DLD1 (cell line): Measurements from ENCODE around the gene HHATL.

Experiments
- in situ Hi-C: cut with HindIII; loops from 2 replicates; pipeline ENCODE4 v1.10.0; 2017; ENCODE audit warnings: low sequenced_read_pairs

Gene HHATL

DNA sequence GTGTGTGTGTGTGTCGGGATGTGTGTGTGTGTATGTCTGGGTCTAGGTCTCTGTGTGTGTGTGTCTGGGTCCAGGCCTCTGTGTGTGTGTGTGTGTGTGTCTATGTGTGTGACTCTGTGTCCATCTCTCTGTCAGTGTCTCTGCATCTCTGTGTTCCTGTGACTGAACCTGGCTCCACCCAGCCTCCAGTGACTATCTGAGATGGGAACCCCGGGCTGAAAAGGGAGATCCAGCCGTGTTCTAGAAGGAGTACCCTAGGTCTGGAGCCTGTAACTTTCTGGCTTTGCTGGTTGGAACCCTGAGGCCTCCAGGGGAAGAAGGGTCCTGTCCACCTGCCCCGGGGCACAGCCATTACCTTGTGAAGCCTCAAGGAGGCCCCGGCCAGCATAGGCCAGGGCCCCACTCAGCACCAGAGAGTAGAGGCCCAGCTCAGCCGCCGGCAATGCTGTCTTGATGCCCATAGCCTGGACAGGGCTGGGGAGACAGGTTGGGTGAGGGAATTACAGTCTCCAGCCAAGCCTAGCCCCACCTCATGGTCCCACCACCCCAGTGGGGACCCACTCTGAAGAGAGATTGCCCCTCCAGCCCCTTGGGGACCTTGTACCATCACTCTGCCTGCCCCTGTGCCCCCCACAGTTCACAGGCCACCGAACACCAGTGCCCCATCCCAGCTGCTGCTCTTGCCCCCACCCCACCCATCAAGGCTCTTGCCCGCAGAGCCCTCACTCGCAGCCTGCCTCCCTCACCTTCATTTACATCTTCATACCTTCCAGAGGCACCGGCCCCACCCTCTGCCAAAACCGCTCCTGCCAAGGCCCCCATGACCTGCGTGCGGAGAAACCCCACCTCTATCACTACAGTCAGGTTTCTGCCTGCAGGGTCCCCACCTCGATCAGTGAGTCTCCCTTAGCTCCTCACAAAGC is 2.0 kb downstream of the HHATL start:
- in situ Hi-C loops: no loop called here

DNA sequence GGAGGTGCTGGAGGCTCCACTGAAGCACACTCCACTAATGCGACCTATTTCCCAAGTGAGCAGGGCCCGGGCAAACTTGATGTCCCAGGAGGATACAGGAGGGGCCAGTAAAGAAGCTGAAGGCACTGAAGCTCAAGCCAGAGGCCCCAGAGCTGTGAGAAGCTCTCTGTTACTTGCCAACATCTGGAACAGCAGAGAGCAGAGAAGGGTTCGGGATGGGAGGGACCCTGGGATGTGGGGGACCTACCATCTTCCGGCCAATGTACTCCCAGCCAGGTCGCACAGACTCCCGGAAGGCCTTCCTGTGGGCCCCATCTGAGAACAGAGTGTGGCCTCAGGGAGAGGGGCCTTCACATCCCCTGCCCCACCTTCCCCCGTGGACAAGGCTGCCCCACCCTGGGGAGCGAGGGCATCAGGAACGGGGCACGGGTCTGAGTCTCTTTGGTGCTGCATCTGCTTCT is 3.1 kb downstream of the HHATL start:
- in situ Hi-C loops: no loop called here

DNA sequence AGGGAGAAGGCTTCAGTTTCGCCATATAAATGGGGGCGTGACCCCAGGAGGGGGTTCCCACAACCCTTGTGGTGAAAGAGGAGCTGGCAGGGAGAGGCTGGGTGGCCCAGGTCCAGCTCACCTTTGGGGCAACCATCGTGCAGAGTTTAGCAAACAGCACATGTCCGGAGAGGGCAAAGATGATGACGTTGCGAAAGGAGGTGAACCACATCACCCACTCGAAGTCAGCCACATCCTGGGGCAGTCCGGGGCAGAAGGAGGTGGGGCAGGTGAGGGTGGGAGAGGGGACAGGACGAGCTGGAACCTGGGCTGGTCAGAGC is 3.7 kb downstream of the HHATL start:
- in situ Hi-C loops: no loop called here

DNA sequence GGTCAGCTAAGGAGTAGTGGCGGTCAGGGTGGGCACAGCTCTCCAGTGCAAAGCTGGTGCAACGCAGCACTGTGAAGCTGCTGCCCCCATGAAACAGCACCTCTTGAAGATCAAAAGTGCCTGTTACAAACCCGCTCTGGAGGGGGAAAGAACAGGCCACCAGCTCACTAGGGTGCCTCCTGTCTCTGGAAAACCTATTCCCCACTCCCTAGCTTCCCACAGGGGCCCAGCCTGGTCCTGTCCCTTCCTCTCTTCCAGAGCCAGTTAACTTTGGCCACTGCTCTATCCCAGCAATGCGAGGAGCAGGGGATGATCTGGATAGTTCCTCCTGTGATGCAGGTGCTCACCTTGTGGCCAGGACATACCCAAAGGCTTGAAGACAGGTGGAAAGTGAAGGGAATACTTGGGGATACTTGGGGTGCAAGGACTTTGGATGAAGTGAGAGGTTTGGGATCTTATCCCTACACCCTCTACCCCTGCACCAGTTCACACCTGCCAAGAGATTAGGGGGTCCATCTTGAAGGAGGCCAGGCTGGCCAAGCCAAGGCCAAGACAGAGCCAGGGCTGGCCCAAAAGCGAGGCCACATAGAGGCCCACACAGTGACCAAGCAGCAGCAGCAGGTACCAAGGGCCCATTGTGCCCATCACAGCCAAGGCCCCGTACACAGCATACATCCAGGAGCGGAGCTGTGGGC is 4.2 kb downstream of the HHATL start:
- in situ Hi-C loops: no loop called here

- in situ Hi-C loops: no loop called here
These were observed 5.1 kb downstream of the HHATL start for GRCh38 chr3:42697289-42698051.

DNA sequence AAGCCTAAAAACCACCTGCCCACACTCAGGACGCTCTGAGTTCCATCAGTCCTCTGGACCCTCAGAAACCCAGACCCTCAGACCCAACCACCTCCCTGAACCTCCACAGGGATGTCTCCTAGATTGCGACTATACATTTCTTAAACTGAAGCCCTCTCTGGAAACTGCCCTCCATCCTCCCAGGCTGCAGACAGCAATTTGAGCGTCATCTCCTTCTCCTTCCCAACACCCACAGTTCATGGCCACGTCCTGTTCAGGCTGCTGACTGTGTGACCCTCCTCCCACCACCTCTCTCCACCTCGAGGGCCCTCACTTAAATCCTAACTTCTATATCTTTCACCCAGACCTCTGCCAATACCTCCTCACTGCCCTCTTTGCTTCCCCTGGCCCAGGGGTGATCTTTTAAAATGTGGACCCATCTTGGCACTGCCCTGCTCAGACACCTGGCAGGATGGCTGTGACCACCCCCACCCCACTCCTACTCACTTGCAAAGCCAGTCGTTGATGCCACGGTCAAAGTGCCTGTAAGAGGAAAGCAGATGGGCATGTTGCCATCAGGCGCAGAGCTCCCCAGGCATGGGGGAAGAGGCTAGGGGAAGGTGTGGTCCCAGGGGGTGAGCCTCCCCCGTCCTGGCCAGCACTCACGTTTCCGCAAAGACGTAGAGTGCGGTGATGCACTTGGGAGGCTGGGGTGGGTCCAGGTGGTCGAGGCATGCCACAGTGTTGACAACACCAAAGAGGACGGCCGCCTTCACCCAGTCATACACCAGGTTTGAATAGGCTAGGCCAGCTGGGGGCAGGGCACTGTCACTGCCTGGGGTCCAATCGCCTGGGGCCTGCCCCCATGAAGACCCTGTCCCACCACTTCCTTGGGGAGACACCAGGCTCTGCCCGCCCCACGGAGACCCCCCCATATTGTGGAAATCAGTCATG is 6.0 kb downstream of the HHATL start:
- in situ Hi-C loops: no loop called here

DNA sequence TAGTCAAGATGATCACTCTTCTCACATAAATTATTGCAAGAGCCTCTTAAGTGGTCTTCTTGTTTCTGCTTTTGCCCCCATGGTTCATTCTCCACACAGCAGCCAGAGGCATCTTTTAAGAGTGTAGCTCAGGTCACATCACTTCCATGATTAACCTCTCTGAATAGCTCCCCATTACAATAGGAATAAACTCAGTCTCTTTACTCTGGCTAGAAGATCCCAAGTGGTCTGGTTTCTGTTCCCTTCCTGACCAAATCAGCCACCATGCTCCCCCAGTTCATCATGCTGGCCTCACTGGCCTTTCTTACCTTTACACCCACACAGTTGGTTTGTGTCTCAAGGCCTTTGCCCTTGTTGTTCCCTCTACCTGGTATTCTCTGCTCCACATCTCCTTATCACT is 8.2 kb downstream of the HHATL start:
- in situ Hi-C loops: no loop called here

GRCh38 chr3:42693530-42693930 is 9.1 kb downstream of the HHATL start:
- in situ Hi-C loops: no loop called here

GRCh38 chr3:42692667-42693529 is 9.7 kb downstream of the HHATL start:
- in situ Hi-C loops: no loop called here

DNA sequence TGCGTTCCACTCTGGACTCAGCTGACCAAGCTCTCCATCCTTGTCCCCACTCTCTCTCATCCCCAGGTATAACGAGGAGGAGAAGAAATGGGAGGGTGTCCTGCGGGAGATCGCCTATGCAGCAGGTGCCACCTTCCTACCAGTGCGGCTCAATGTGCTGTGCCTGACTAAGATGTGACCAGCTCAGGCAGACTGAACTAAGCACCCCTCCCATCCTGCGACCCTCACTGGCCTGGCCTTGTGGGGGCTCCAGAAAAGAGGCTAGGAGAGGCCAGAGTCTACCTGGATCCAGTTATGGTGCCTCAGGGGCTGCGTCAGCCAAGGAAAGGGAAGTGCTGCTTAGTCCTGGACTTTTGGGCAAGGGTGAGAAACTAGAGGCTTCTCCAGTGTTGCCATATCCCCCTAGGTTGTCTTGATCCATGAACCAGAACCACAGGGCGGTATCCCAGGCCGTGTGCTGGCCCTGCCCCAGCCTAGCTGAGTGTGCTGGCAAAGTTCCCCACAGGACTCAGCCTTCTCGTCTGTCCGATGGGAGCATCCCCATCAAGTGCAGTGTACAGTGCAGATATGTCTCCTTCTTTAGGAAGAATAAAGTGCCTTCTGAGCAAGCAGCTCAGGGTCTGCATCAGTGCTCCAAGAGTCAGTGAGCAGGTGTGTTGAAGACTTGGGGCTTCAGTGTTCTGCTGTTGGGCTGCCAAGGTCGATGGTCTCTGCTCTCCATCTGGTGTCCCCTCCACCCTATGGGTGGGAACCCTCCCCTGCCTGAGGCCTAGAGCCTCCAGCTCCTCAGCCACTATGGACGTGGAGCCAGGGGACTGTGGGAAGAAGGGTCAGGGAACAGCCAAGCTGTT is 10.6 kb downstream of the HHATL start:
- in situ Hi-C loops: no loop called here

- in situ Hi-C loops: no loop called here
These were observed 11.6 kb downstream of the HHATL start for GRCh38 chr3:42690766-42691680.

DNA sequence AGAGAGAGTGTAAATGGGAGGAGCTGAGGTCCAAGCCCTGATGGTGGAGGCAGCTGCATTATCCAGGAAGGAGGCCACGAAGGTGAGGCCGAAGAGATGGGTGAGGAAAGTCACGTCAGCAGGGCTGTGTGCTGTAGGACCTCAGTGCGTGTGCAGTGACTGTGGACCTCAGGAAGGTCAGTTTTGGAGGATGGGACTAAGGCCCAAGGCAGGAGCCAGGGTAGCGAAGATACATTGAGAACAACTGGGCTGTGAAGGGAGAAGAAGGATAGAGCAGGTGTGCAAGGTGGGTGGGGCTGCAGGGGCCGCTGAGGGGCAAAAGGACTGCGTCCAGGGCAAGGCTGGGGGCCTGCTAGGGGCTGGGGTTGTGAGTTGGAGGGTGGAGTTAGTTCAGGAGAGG is 12.4 kb downstream of the HHATL start:
- in situ Hi-C loops: no loop called here

GRCh38 chr3:42689421-42690014 is 13.1 kb downstream of the HHATL start:
- in situ Hi-C loops: no loop called here

GRCh38 chr3:42688487-42689420 is 13.8 kb downstream of the HHATL start:
- in situ Hi-C loops: no loop called here

DNA sequence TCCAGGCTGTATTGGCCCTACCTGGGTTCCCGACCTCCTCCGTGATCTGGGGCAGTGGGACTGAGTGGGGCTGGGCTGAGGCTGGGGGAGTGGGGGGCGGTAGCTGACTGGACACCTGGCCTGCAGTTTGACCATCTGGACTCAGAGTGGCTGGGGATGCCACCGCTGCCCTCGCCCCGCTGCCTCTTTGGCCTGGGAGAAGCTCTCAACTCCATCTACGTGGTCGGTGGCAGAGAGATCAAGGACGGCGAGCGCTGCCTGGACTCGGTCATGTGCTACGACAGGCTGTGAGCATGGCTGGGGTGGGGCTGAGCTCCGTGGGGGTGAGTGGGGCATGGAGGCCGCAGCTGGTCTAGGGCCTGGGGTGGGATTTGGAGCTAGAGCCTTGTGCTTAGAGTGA is 14.6 kb downstream of the HHATL start:
- in situ Hi-C loops: no loop called here
